ENCODE data around the gene CCRL2.

CCRL2 gene

GRCh38 chr3:46435081-46435726, 28.1 kb downstream of the CCRL2 start:
- Histone ChIP-seq H3K36me3 (ENCODE audit: control insufficient read depth in 1 of 2, insufficient read depth in 2 of 2, low read length in 2 of 2) (no peaks in the 10 kb centered on the region), H3K4me3 (ENCODE audit: low read depth in 1 of 2, low read length in 2 of 2) (no peak overlapping the region), H3K27ac (ENCODE audit: low read length) (no peak overlapping the region)

DNA sequence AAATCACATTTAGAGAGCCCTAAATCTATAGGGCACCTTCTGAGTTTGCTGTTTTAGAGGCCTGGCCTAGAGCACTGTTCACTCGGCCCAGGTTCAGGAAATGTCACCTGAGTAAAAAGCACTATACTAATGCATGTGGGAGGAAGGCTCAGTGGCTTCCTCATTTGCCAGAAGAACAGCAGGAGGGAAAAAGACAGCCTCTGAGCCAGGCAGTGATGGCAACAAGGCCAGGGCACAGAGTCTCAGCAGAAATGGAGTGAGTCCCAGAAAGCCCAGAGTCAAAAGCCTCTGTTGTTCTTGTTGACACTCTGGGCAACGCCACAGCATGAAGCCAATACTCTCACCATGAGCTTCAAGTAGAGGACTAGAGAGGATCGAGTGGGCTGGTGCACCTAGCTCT, 31.8 kb downstream of the CCRL2 start:
- Histone ChIP-seq H3K27ac (ENCODE audit: low read length) (no peak overlapping the region), H3K4me1 (ENCODE audit: control insufficient read depth in 1 of 2, insufficient read depth in 2 of 2, low read length in 2 of 2) (no peaks in the 10 kb centered on the region), H3K4me3 (ENCODE audit: low read depth in 1 of 2, low read length in 2 of 2) (no peak overlapping the region), H3K36me3 (ENCODE audit: control insufficient read depth in 1 of 2, insufficient read depth in 2 of 2, low read length in 2 of 2) (no peaks in the 10 kb centered on the region), H3K27me3 (ENCODE audit: low read depth, low read length) (no peaks in the 10 kb centered on the region), H3K9me3 (ENCODE audit: control insufficient read depth in 1 of 2, low read length in 2 of 2) (no peaks in the 10 kb centered on the region)

More at GRCh38 chr3:46435081-46435726, 28.1 kb downstream of the CCRL2 start:
- Histone ChIP-seq H3K4me1 (ENCODE audit: control insufficient read depth in 1 of 2, insufficient read depth in 2 of 2, low read length in 2 of 2) (no peaks in the 10 kb centered on the region), H3K9me3 (ENCODE audit: control insufficient read depth in 1 of 2, low read length in 2 of 2) (no peaks in the 10 kb centered on the region), H3K27me3 (ENCODE audit: low read depth, low read length) (no peaks in the 10 kb centered on the region)

- no peaks in the 10 kb centered on the region for H3K4me1 ChIP-seq (ENCODE audit: control insufficient read depth in 1 of 2, insufficient read depth in 2 of 2, low read length in 2 of 2)
- no peaks in the 10 kb centered on the region for H3K36me3 ChIP-seq (ENCODE audit: control insufficient read depth in 1 of 2, insufficient read depth in 2 of 2, low read length in 2 of 2)
- no peak overlapping the region for H3K27ac ChIP-seq (ENCODE audit: low read length)
- no peaks in the 10 kb centered on the region for H3K27me3 ChIP-seq (ENCODE audit: low read depth, low read length)
- H3K4me3 ChIP-seq (ENCODE audit: low read depth in 1 of 2, low read length in 2 of 2), result no peak overlapping the region
- no peaks in the 10 kb centered on the region for H3K9me3 ChIP-seq (ENCODE audit: control insufficient read depth in 1 of 2, low read length in 2 of 2)
These were observed 33.7 kb downstream of the CCRL2 start for GRCh38 chr3:46440531-46441294.

DNA sequence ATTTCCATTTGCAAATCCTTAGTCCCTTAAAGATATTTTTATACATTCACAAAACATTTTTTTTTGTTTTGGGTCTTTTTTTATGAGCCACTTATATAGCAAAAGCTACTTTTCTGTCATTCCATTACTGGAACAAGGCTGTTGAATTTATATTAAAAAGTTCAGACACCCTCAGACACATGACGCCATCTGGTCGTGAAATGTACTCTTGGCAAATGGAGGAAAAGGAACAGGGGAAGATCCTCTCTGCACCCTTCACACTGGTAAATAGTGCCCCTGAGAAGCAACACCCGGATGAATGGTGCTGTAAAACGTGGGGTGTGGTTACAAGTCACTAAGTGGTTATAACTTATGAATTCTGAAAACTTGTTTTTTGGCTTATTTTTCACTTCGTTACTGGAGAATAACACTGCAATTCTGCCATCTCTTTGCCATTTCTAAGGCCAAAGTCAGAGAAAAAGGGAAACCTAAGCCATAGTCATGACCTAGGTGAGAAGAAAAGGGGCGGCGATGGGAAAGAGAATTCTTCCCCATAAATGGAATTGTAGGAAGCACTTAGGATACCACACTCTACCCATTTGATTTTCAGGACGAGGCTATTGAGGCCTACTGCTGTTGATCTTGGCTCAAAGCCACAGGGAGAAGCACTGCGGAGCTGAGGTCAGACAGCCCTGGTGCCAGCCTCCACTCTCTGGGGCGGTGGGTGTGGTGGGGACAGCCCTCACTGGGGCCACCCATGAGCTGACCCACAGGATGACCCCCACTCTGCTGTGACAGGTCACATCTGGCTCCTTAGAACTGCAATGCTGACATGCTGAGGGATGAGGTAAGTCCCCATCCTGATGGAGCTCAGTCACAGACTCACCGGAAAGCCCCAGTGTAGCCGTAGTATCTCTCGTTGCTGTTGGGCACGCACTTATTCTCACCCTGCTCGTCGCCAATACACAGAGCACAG, 35.8 kb downstream of the CCRL2 start:
- Histone ChIP-seq H3K9me3 (ENCODE audit: control insufficient read depth in 1 of 2, low read length in 2 of 2) (no peaks in the 10 kb centered on the region), H3K4me1 (ENCODE audit: control insufficient read depth in 1 of 2, insufficient read depth in 2 of 2, low read length in 2 of 2) (no peaks in the 10 kb centered on the region), H3K4me3 (ENCODE audit: low read depth in 1 of 2, low read length in 2 of 2) (no peak overlapping the region), H3K27ac (ENCODE audit: low read length) (no peak overlapping the region), H3K27me3 (ENCODE audit: low read depth, low read length) (no peaks in the 10 kb centered on the region), H3K36me3 (ENCODE audit: control insufficient read depth in 1 of 2, insufficient read depth in 2 of 2, low read length in 2 of 2) (no peaks in the 10 kb centered on the region)

DNA sequence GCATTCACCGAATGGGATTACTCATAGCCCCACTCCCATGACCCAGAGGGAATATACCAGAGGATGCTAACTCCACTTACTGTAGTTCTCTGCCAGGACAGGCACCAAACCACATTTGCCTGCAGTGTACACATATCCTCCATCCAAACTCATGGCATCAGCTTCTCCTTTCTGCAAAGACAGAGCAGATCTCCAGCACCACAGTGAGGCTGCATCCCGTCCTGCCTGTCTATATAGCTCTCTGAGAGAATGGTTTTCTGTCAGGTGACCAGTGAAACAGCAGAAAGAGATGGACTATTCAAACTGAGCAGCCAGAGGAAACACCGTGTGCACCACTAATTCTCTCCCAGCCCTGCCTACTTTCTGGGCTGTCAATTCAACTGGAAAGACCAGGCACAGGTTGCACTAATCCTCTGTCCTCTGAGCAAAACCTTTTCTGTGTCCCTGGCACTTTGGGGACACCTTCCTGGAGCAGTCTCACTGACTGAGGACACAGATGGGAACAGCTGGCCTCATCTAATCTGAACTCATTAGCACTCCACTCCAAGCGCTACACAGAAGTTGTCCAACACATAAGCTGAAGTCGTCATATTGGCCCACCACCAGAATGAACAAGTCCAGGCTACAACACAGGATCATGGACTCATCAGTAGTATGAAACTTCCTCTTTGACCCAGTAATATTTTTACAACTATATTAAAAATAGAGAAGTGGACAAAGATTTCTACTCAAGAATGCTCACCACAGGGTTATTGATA, 40.3 kb downstream of the CCRL2 start:
- no peaks in the 10 kb centered on the region for H3K27me3 ChIP-seq (ENCODE audit: low read depth, low read length)
- H3K4me3 ChIP-seq (ENCODE audit: low read depth in 1 of 2, low read length in 2 of 2), result no peak overlapping the region
- no peaks in the 10 kb centered on the region for H3K9me3 ChIP-seq (ENCODE audit: control insufficient read depth in 1 of 2, low read length in 2 of 2)
- H3K27ac ChIP-seq (ENCODE audit: low read length), result no peak overlapping the region
- no peaks in the 10 kb centered on the region for H3K4me1 ChIP-seq (ENCODE audit: control insufficient read depth in 1 of 2, insufficient read depth in 2 of 2, low read length in 2 of 2)
- no peaks in the 10 kb centered on the region for H3K36me3 ChIP-seq (ENCODE audit: control insufficient read depth in 1 of 2, insufficient read depth in 2 of 2, low read length in 2 of 2)

DNA sequence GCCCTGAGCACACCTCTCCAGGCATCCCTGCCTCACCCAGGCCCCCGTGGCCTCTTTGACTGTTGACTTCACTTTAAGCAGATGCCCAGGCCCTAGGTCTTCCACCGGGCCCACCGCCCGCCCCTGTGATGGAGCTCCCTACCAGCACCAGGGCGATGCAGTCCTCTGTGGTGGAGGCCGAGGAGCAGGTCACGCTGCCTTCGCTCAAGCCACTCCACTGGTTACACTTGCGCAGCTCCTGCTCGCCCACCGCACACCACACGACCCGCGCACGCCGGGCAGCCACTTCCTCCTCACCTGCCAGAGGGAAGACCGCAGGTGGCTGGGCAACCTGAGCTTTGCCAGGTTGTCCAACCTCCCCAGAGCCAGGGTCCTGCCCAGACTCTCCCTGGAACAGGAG, 41.7 kb downstream of the CCRL2 start:
- no peak overlapping the region for H3K27ac ChIP-seq (ENCODE audit: low read length)
- no peaks in the 10 kb centered on the region for H3K27me3 ChIP-seq (ENCODE audit: low read depth, low read length)
- no peaks in the 10 kb centered on the region for H3K36me3 ChIP-seq (ENCODE audit: control insufficient read depth in 1 of 2, insufficient read depth in 2 of 2, low read length in 2 of 2)
- H3K4me1 ChIP-seq (ENCODE audit: control insufficient read depth in 1 of 2, insufficient read depth in 2 of 2, low read length in 2 of 2), result no peaks in the 10 kb centered on the region
- H3K9me3 ChIP-seq (ENCODE audit: control insufficient read depth in 1 of 2, low read length in 2 of 2), result no peaks in the 10 kb centered on the region
- H3K4me3 ChIP-seq (ENCODE audit: low read depth in 1 of 2, low read length in 2 of 2), result no peak overlapping the region

GRCh38 chr3:46449755-46450552, 42.9 kb downstream of the CCRL2 start:
- no peak overlapping the region for H3K27ac ChIP-seq (ENCODE audit: low read length)
- no peak overlapping the region for H3K4me3 ChIP-seq (ENCODE audit: low read depth in 1 of 2, low read length in 2 of 2)
- H3K9me3 ChIP-seq (ENCODE audit: control insufficient read depth in 1 of 2, low read length in 2 of 2), result no peaks in the 10 kb centered on the region
- no peaks in the 10 kb centered on the region for H3K36me3 ChIP-seq (ENCODE audit: control insufficient read depth in 1 of 2, insufficient read depth in 2 of 2, low read length in 2 of 2)
- no peaks in the 10 kb centered on the region for H3K27me3 ChIP-seq (ENCODE audit: low read depth, low read length)
- H3K4me1 ChIP-seq (ENCODE audit: control insufficient read depth in 1 of 2, insufficient read depth in 2 of 2, low read length in 2 of 2), result no peaks in the 10 kb centered on the region

GRCh38 chr3:46453526-46454208, 46.6 kb downstream of the CCRL2 start:
- Histone ChIP-seq H3K4me3 (ENCODE audit: low read depth in 1 of 2, low read length in 2 of 2) (no peak overlapping the region), H3K4me1 (ENCODE audit: control insufficient read depth in 1 of 2, insufficient read depth in 2 of 2, low read length in 2 of 2) (no peaks in the 10 kb centered on the region), H3K9me3 (ENCODE audit: control insufficient read depth in 1 of 2, low read length in 2 of 2) (no peaks in the 10 kb centered on the region), H3K36me3 (ENCODE audit: control insufficient read depth in 1 of 2, insufficient read depth in 2 of 2, low read length in 2 of 2) (no peaks in the 10 kb centered on the region), H3K27ac (ENCODE audit: low read length) (no peak overlapping the region), H3K27me3 (ENCODE audit: low read depth, low read length) (no peaks in the 10 kb centered on the region)

DNA sequence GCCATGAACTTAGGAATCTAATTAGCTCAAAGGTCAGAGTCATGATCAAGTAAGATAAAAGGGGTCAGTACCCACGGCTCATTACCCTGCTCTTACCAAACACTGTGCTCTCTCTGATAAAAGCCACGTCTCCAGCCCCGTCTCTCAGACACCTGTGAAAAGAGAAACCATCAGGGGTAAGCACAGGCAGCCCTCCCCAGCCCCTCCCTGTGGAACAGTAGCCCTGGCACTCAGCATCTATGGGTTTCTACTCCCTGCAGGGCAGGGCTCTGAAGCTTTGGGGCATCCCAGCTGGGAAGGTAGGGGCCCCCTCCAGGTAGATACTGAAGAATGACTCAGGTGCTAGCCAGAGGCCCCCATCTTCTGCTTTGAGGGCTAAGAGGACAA, 47.1 kb downstream of the CCRL2 start:
- Histone ChIP-seq H3K27me3 (ENCODE audit: low read depth, low read length) (no peaks in the 10 kb centered on the region), H3K4me3 (ENCODE audit: low read depth in 1 of 2, low read length in 2 of 2) (no peak overlapping the region), H3K27ac (ENCODE audit: low read length) (no peak overlapping the region), H3K4me1 (ENCODE audit: control insufficient read depth in 1 of 2, insufficient read depth in 2 of 2, low read length in 2 of 2) (no peaks in the 10 kb centered on the region), H3K9me3 (ENCODE audit: control insufficient read depth in 1 of 2, low read length in 2 of 2) (no peaks in the 10 kb centered on the region), H3K36me3 (ENCODE audit: control insufficient read depth in 1 of 2, insufficient read depth in 2 of 2, low read length in 2 of 2) (no peaks in the 10 kb centered on the region)

DNA sequence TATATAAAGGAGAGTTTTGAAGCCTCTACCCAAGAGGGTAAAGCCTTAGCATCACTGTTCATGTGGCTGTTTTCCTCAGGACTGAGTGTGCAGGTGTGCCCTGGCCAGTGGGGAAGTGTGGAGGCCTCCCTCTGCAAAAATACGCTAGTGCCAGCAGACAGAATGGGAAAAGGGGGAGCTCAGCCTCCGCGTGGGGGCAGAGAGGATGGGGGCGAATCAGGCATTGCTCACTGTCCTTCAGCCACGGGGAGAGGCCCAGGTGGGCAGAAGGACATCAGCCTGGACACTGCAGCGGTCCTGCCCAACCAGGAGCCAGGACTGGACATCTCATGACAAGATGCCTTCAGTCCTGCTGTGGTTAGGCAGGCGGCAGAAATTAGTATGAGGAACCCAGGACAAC, 47.5 kb downstream of the CCRL2 start:
- Histone ChIP-seq H3K36me3 (ENCODE audit: control insufficient read depth in 1 of 2, insufficient read depth in 2 of 2, low read length in 2 of 2) (no peaks in the 10 kb centered on the region), H3K27me3 (ENCODE audit: low read depth, low read length) (no peaks in the 10 kb centered on the region), H3K4me3 (ENCODE audit: low read depth in 1 of 2, low read length in 2 of 2) (no peak overlapping the region), H3K9me3 (ENCODE audit: control insufficient read depth in 1 of 2, low read length in 2 of 2) (no peaks in the 10 kb centered on the region), H3K27ac (ENCODE audit: low read length) (no peak overlapping the region), H3K4me1 (ENCODE audit: control insufficient read depth in 1 of 2, insufficient read depth in 2 of 2, low read length in 2 of 2) (no peaks in the 10 kb centered on the region)
